Measurements from ENCODE around the gene FTO. TPM values are rescaled to one million over a fixed set of nuclear protein-coding genes. Genes with fewer than 3 reads are reported as not detected.

FTO gene
- total and polyA plus RNA-seq, 4 donors, result 12.2 to 145 (median 57.7) TPM

GRCh38 chr16:53789137-53789536 is 85.2 kb downstream of the FTO start:
- WGBS, 2 donors, result 65 to 81% methylated on average over 2 of the region's 2 CpGs
- TF ChIP-seq CTCF (IDR thresholded peaks at IDR 0.05; ENCODE audit: control extremely low read depth, extremely low read depth), result no peak

GRCh38 chr16:53792161-53792951 is 88.4 kb downstream of the FTO start:
- Histone ChIP-seq H3K9ac (ENCODE audit: insufficient read depth in 1 of 2, low read length in 2 of 2) (no peak overlapping the region), H3K27me3 (ENCODE audit: control insufficient read depth in 3 of 3, insufficient read depth in 3 of 3, low read length in 2 of 3) (no peaks in the 10 kb centered on the region), H3K36me3 (ENCODE audit: control insufficient read depth in 4 of 4, insufficient read depth in 4 of 4, low read length in 4 of 4) (no peaks in the 10 kb centered on the region), H3K4me3 (no peak overlapping the region), H3K9me3 (ENCODE audit: control insufficient read depth in 4 of 4, insufficient read depth in 3 of 4, low read length in 3 of 4) (no peaks in the 10 kb centered on the region), H3K27ac (ENCODE audit: low read depth in 1 of 2, low read length in 1 of 2) (no peak overlapping the region), H3K4me1 (ENCODE audit: control insufficient read depth in 5 of 5, insufficient read depth in 5 of 5, low read length in 5 of 5) (peaks cover 0 to 6% (median 2%) of the 10 kb centered on the region in 5 donors)
- TF ChIP-seq CTCF (IDR thresholded peaks at IDR 0.05; ENCODE audit: control extremely low read depth, extremely low read depth), result no peak
- ATAC-seq (ENCODE audit: insufficient read depth, low FRiP score), result peak; percentile 62
- WGBS, 2 donors, result 84 to 91% methylated on average over 6 of the region's 6 CpGs
- no peak for DNase-seq

More at GRCh38 chr16:53789137-53789536, 85.2 kb downstream of the FTO start:
- ATAC-seq (ENCODE audit: insufficient read depth, low FRiP score) (no peak), DNase-seq (no peak)
- Histone ChIP-seq H3K9me3 (ENCODE audit: control insufficient read depth in 4 of 4, insufficient read depth in 3 of 4, low read length in 3 of 4) (no peaks in the 10 kb centered on the region), H3K36me3 (ENCODE audit: control insufficient read depth in 4 of 4, insufficient read depth in 4 of 4, low read length in 4 of 4) (no peaks in the 10 kb centered on the region), H3K9ac (ENCODE audit: insufficient read depth in 1 of 2, low read length in 2 of 2) (no peak overlapping the region), H3K27me3 (ENCODE audit: control insufficient read depth in 3 of 3, insufficient read depth in 3 of 3, low read length in 2 of 3) (no peaks in the 10 kb centered on the region), H3K4me3 (no peak overlapping the region), H3K4me1 (ENCODE audit: control insufficient read depth in 5 of 5, insufficient read depth in 5 of 5, low read length in 5 of 5) (peaks cover 0 to 7% (median under 1%) of the 10 kb centered on the region in 5 donors), H3K27ac (ENCODE audit: low read depth in 1 of 2, low read length in 1 of 2) (no peak overlapping the region)

- Histone ChIP-seq H3K27ac (ENCODE audit: low read depth in 1 of 2, low read length in 1 of 2) (no peak overlapping the region), H3K9ac (ENCODE audit: insufficient read depth in 1 of 2, low read length in 2 of 2) (no peak overlapping the region), H3K36me3 (ENCODE audit: control insufficient read depth in 4 of 4, insufficient read depth in 4 of 4, low read length in 4 of 4) (no peaks in the 10 kb centered on the region), H3K4me3 (no peak overlapping the region), H3K27me3 (ENCODE audit: control insufficient read depth in 3 of 3, insufficient read depth in 3 of 3, low read length in 2 of 3) (no peaks in the 10 kb centered on the region), H3K9me3 (ENCODE audit: control insufficient read depth in 4 of 4, insufficient read depth in 3 of 4, low read length in 3 of 4) (peaks cover 0 to 6% (median 0%) of the 10 kb centered on the region in 4 donors), H3K4me1 (ENCODE audit: control insufficient read depth in 5 of 5, insufficient read depth in 5 of 5, low read length in 5 of 5) (peaks cover 0 to 6% (median 0%) of the 10 kb centered on the region in 5 donors)
- DNase-seq (no peak), ATAC-seq (ENCODE audit: insufficient read depth, low FRiP score) (no peak)
- no peak for TF ChIP-seq CTCF (IDR thresholded peaks at IDR 0.05; ENCODE audit: control extremely low read depth, extremely low read depth)
Observed at GRCh38 chr16:53803451-53803850, 99.5 kb downstream of the FTO start.
